Bronchial epithelial cell (primary cell): ENCODE measurements around the gene COL4A4. TPM values are rescaled to one million over a fixed set of nuclear protein-coding genes. Genes with fewer than 3 reads are reported as not detected.

ENCODE experiments used
- DNase-seq: peaks from one replicate; pipeline ENCODE4 v3.0.0-alpha.2; 2010; ENCODE audit warnings: low read depth
- FAIRE-seq: peaks from 2 replicates; lab custom pipeline; 2011; peaks lifted over from hg19 to GRCh38; lab: Jason Lieb, UNC
- H3K27me3 ChIP-seq: 2 replicates; pipeline ENCODE4 v1.5.1; 2011; ENCODE audit warnings: low read length; ENCODE audit not compliant: control insufficient read depth, insufficient read depth
- H3K36me3 ChIP-seq: 2 replicates; pipeline ENCODE4 v1.5.1; 2011; ENCODE audit warnings: low read length; ENCODE audit not compliant: control insufficient read depth, insufficient read depth
- H3K4me3 ChIP-seq: 2 replicates; pipeline ENCODE4 v1.5.1; 2011; ENCODE audit warnings: mild to moderate bottlenecking, low read depth, low read length, control low read depth
- total RNA-seq: library from RNA; depleted of rRNA; stranded (reverse); fragments of >200 nt; gene quantifications from 2 replicates; pipeline ENCODE4 v1.2.1, GENCODE V29; 2014
- TF ChIP-seq, protein P1 (sequence below): IDR thresholded peaks from 2 replicates; pipeline ENCODE4 v1.5.1; 2011; ENCODE audit warnings: mild to moderate bottlenecking, moderate library complexity, low read length, control low read depth, inconsistent platforms; ENCODE audit not compliant: insufficient read depth, severe bottlenecking

Gene COL4A4
- total RNA-seq, 1 donor from 2014 or later: under 0.01 TPM

GRCh38 chr2:227148106-227148505, 15.9 kb downstream of the COL4A4 start:
- TF ChIP-seq, protein P1, sequence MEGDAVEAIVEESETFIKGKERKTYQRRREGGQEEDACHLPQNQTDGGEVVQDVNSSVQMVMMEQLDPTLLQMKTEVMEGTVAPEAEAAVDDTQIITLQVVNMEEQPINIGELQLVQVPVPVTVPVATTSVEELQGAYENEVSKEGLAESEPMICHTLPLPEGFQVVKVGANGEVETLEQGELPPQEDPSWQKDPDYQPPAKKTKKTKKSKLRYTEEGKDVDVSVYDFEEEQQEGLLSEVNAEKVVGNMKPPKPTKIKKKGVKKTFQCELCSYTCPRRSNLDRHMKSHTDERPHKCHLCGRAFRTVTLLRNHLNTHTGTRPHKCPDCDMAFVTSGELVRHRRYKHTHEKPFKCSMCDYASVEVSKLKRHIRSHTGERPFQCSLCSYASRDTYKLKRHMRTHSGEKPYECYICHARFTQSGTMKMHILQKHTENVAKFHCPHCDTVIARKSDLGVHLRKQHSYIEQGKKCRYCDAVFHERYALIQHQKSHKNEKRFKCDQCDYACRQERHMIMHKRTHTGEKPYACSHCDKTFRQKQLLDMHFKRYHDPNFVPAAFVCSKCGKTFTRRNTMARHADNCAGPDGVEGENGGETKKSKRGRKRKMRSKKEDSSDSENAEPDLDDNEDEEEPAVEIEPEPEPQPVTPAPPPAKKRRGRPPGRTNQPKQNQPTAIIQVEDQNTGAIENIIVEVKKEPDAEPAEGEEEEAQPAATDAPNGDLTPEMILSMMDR: no peak
- FAIRE-seq (no peak), DNase-seq (no peak)
- Histone ChIP-seq H3K4me3 (no peak overlapping the region), H3K36me3 (no peaks in the 10 kb centered on the region), H3K27me3 (no peaks in the 10 kb centered on the region)

- FAIRE-seq: no peak
- no peaks in the 10 kb centered on the region for H3K36me3 ChIP-seq
- no peaks in the 10 kb centered on the region for H3K27me3 ChIP-seq
- DNase-seq: peak; percentile 23
- H3K4me3 ChIP-seq: no peak overlapping the region
- TF ChIP-seq, protein P1: no peak
These were observed 17.0 kb downstream of the COL4A4 start for GRCh38 chr2:227147023-227147422.

GRCh38 chr2:227146456-227146855, 17.5 kb downstream of the COL4A4 start:
- H3K4me3 ChIP-seq: no peak overlapping the region
- DNase-seq (no peak), FAIRE-seq (no peak)
- no peaks in the 10 kb centered on the region for H3K27me3 ChIP-seq
- TF ChIP-seq, protein P1: no peak
- no peaks in the 10 kb centered on the region for H3K36me3 ChIP-seq

- Histone ChIP-seq H3K36me3 (no peaks in the 10 kb centered on the region), H3K27me3 (no peaks in the 10 kb centered on the region), H3K4me3 (no peak overlapping the region)
- no peak for DNase-seq
- FAIRE-seq: no peak
- TF ChIP-seq, protein P1: no peak
These were observed 20.1 kb downstream of the COL4A4 start for GRCh38 chr2:227143895-227144294.

DNA sequence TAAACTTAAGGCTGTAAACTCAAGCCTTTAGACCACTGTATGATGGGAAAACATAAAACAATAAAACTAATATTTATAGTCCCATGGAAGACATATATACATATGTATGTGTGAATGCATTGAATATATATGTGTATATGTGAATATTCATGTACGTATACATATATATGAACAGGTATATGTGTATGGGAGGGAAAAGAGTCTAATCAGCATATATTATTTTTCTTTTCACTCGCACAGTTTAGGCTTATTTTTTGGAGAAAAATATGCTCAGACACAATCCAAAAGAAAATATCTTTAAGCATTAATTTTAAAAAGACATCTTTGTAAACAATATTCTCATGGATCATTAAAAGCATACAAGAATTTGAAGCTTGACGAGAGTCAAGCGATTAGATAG, 22.7 kb downstream of the COL4A4 start:
- Histone ChIP-seq H3K27me3 (no peaks in the 10 kb centered on the region), H3K36me3 (no peaks in the 10 kb centered on the region), H3K4me3 (no peak overlapping the region)
- FAIRE-seq: no peak
- TF ChIP-seq, protein P1: no peak
- DNase-seq: no peak

GRCh38 chr2:227134591-227134990, 29.4 kb downstream of the COL4A4 start:
- DNase-seq (no peak), FAIRE-seq (no peak)
- Histone ChIP-seq H3K4me3 (no peak overlapping the region), H3K27me3 (no peaks in the 10 kb centered on the region), H3K36me3 (no peaks in the 10 kb centered on the region)
- TF ChIP-seq, protein P1: no peak
